Neuronal stem cell (in vitro differentiated cells): Measurements from ENCODE around the gene SHQ1.
A peak's percentile ranks its signal among the peaks of the same experiment; 100 is the strongest.
"Not testable (repeated sequence)": the region's sequence is repeated elsewhere in the genome, so short reads cannot be mapped to it uniquely, and the experiment has no call there.

Experiments
- DNase-seq: peaks from one replicate; pipeline ENCODE4 v3.0.0-alpha.2; 2013; ENCODE audit warnings: low spot score
- H2AFZ ChIP-seq: one replicate; pipeline ENCODE4 v1.6.1; 2013; ENCODE audit warnings: mild to moderate bottlenecking, low read length, inconsistent platforms
- H2AK5ac ChIP-seq: 2 replicates; pipeline ENCODE4 v1.6.1; 2013; ENCODE audit warnings: low read depth, mild to moderate bottlenecking, inconsistent platforms, low read length, moderate library complexity, mixed read lengths
- H2BK120ac ChIP-seq: 2 replicates; pipeline ENCODE4 v1.6.1; 2013; ENCODE audit warnings: low read depth, mild to moderate bottlenecking, inconsistent platforms, low read length, moderate library complexity, mixed read lengths
- H2BK12ac ChIP-seq: one replicate; pipeline ENCODE4 v1.6.1; 2013; ENCODE audit warnings: low read length, inconsistent platforms
- H2BK15ac ChIP-seq: 2 replicates; pipeline ENCODE4 v1.6.1; 2013; ENCODE audit warnings: mild to moderate bottlenecking, low read length, inconsistent platforms, mixed read lengths
- H2BK5ac ChIP-seq: one replicate; pipeline ENCODE4 v1.6.1; 2013; ENCODE audit warnings: inconsistent platforms, mild to moderate bottlenecking, low read length, moderate library complexity
- H3K14ac ChIP-seq: one replicate; pipeline ENCODE4 v1.6.1; 2013; ENCODE audit warnings: low read length, inconsistent platforms
- H3K18ac ChIP-seq: 2 replicates; pipeline ENCODE4 v1.6.1; 2013; ENCODE audit warnings: low read length, inconsistent platforms
- H3K23ac ChIP-seq: 2 replicates; pipeline ENCODE4 v1.6.1; 2013; ENCODE audit warnings: low read depth, mild to moderate bottlenecking, mixed read lengths, low read length, inconsistent platforms; ENCODE audit not compliant: poor library complexity
- H3K27ac ChIP-seq: replicated peaks from 3 replicates; pipeline ENCODE4 v1.5.1; 2013; ENCODE audit warnings: low read length, inconsistent platforms
- H3K27me3 ChIP-seq, 3 experiments: 2 replicates each; pipeline ENCODE4 v1.6.1; 2013; ENCODE audit warnings: low read length in 3 of 3, mild to moderate bottlenecking in 2 of 3, inconsistent platforms in 1 of 3, low read depth in 1 of 3, mixed read lengths in 1 of 3, moderate library complexity in 1 of 3; ENCODE audit not compliant: control insufficient read depth in 3 of 3, insufficient read depth in 3 of 3
- H3K36me3 ChIP-seq, 2 donors: replicated peaks in 1 of 2; 2 replicates each; pipeline ENCODE4 v1.6.1; 2013; ENCODE audit warnings: low read length in 2 of 2; ENCODE audit not compliant: control insufficient read depth in 2 of 2, insufficient read depth in 2 of 2
- H3K4ac ChIP-seq: 2 replicates; pipeline ENCODE4 v1.6.1; 2013; ENCODE audit warnings: inconsistent platforms, mild to moderate bottlenecking, low read length, moderate library complexity
- H3K4me1 ChIP-seq, 2 donors: 1 replicate in 1 of 2; 2 replicates in 1 of 2; pipeline ENCODE4 v1.6.1; 2013; ENCODE audit warnings: low read length in 2 of 2, low read depth in 1 of 2; ENCODE audit not compliant: control insufficient read depth in 2 of 2, insufficient read depth in 1 of 2
- H3K4me2 ChIP-seq: one replicate; pipeline ENCODE4 v1.6.1; 2013; ENCODE audit warnings: mild to moderate bottlenecking, low read length, inconsistent platforms; ENCODE audit not compliant: insufficient read depth, poor library complexity, severe bottlenecking
- H3K4me3 ChIP-seq, 2 donors: 2 replicates each; pipeline ENCODE4 v1.5.1; 2013; ENCODE audit warnings: low read length in 2 of 2, mild to moderate bottlenecking in 2 of 2, inconsistent platforms in 1 of 2, moderate library complexity in 1 of 2
- H3K79me1 ChIP-seq: one replicate; pipeline ENCODE4 v1.6.1; 2013; ENCODE audit warnings: low read depth, mild to moderate bottlenecking, inconsistent platforms, low read length, moderate library complexity
- H3K9ac ChIP-seq: one replicate; pipeline ENCODE4 v1.6.1; 2013; ENCODE audit warnings: mild to moderate bottlenecking, low read depth, low read length, inconsistent platforms; ENCODE audit not compliant: poor library complexity
- H3K9me3 ChIP-seq, 2 donors: replicated peaks in 1 of 2; 2 replicates each; pipeline versions ENCODE3 to v1.6.1; 2013; ENCODE audit warnings: low read length in 2 of 2, mild to moderate bottlenecking in 2 of 2, inconsistent platforms in 1 of 2, low read depth in 1 of 2, mixed read lengths in 1 of 2, moderate library complexity in 1 of 2; ENCODE audit not compliant: control insufficient read depth in 2 of 2, insufficient read depth in 1 of 2
- H4K8ac ChIP-seq: one replicate; pipeline ENCODE4 v1.6.1; 2013; ENCODE audit warnings: low read depth, mild to moderate bottlenecking, inconsistent platforms, low read length, moderate library complexity
- H4K91ac ChIP-seq: one replicate; pipeline ENCODE4 v1.6.1; 2013; ENCODE audit warnings: low read length, low read depth, mild to moderate bottlenecking, inconsistent platforms; ENCODE audit not compliant: poor library complexity
- WGBS, 2 donors: extraction: QIAGEN DNeasy Blood & Tissue Kit; methylation state at CpG; one replicate each; pipeline ENCODE4 v1.1.7; 2013; ENCODE audit warnings: missing lambda C conversion rate in 2 of 2, mixed read lengths in 1 of 2; ENCODE audit not compliant: insufficient read length in 2 of 2, insufficient replicate concordance in 1 of 2; ENCODE audit errors: extremely low coverage in 2 of 2; 5-methylcytosine and 5-hydroxymethylcytosine counted together

SHQ1 gene

DNA sequence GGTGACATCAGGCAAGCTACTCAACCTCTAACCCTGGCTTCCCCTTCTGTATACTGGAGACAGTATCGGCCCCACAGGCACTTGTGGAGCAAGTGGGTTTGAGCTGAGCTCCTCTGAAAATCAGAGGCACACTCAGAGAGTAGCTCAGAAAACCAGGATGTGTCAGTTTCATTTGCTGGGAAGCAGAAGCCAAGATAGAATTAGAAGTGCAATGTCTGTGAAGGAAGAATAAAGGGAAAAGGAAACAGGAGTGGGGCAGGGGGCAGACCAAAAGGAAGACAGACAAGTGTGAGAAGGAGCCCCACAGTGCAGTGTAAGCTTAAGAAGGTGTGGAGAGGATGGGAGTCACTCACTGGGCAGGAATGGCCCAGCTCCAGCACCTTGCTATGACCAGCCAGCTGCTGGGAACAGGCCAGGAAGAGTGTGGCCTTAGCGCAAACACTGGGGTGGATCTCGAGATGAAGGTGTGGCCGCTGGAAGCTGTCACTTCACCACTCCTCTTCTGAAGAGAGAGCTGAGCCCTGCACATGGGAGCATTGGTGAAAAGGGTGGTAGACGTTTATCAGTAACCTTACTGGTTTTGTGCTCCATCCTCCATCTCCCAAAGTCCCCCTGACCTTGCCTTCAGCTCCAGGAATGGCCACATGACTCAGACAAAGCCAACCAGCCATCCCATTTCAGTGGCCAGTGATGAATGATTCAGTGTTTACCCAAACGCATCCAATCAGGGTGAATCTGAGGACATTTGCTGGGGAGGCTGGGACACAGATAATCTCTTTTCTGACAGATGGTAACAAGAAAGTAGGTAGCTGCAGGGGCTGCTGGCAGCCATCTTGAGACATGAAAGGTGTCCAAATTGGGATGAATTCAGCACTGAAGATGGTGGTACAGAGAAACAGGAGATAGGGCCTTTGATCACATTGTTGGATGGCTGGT is 108.4 kb downstream of the SHQ1 start:
- Histone ChIP-seq H2BK12ac (no peak overlapping the region), H3K27ac (no peak overlapping the region), H3K14ac (no peak overlapping the region), H3K4me3 (no peak overlapping the region), H3K4me2 (peak overlapping the region; percentile 84), H2BK15ac (no peak overlapping the region), H2BK120ac (no peak overlapping the region), H3K79me1 (no peaks in the 10 kb centered on the region), H3K18ac (peak overlapping the region; percentile 94), H4K91ac (no peak overlapping the region), H4K8ac (no peak overlapping the region), H3K36me3 (no peaks in the 10 kb centered on the region), H3K9ac (no peak overlapping the region), H3K9me3 (no peaks in the 10 kb centered on the region), H2BK5ac (no peak overlapping the region), H3K27me3 (peaks cover 0 to 37% (median 13%) of the 10 kb centered on the region in 3 experiments), H2AK5ac (peak overlapping the region; percentile 73), H3K4me1 (peaks cover 0 to 7% of the 10 kb centered on the region in 2 donors), H3K23ac (no peak overlapping the region), H3K4ac (no peak overlapping the region), H2AFZ (no peak overlapping the region)
- DNase-seq, result no peak
- no CpG with 5 or more reads among the region's 6 CpGs for WGBS, 2 donors

DNA sequence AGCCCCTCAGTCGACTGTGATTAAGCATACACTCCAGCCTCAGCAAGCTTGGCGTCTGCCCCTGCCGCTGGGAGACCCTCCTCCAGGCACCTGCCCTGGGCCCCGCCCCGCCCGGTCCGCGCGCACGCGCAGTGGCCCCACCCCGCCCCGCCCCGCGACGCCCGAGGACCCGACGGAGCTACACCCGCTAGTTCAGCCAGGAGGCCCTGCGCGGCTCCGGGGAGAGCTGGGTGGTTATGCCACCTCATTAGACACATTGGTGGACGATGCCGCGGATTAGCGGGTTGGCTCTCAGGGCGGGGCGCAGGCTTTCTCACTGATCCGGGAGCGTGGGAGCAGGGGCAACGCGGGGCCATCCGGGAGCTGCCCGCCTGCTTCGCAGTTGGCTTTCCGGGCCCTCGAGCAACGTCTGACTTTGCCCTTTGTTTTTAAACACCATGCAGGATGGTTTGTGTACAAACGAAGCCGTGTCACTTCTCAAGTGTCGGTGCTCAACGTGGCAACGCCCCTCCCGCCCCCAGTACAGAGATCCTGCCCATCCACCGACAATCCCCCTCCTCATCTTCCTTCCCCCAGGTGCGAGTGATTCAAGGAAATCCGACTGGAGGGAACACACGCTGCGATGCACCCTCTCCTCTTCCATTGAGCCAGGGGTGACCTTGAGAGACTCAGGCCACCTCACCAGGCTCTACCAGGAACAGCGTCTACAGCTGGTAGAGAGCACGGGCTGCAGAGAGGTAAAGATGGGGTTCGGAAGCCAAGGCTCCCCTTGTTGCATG is 109.3 kb downstream of the SHQ1 start:
- Histone ChIP-seq H4K91ac (no peak overlapping the region), H3K18ac (peak overlapping the region; percentile 94), H3K36me3 (no peaks in the 10 kb centered on the region), H4K8ac (no peak overlapping the region), H2AFZ (peak overlapping the region; percentile 66), H2BK120ac (no peak overlapping the region), H3K4ac (no peak overlapping the region), H3K14ac (no peak overlapping the region), H3K4me3 (peak overlapping the region in 1 of 2 donors; percentile 74), H3K23ac (no peak overlapping the region), H3K9me3 (no peaks in the 10 kb centered on the region), H3K9ac (peak overlapping the region; percentile 92), H3K27me3 (peaks cover 0 to 37% (median 13%) of the 10 kb centered on the region in 3 experiments), H2BK12ac (no peak overlapping the region), H3K4me2 (peak overlapping the region; percentile 84), H2BK5ac (no peak overlapping the region), H2BK15ac (peak overlapping the region; percentile 13), H3K79me1 (no peaks in the 10 kb centered on the region), H3K27ac (no peak overlapping the region), H3K4me1 (peaks cover 0 to 7% of the 10 kb centered on the region in 2 donors), H2AK5ac (peak overlapping the region; percentile 73)
- WGBS, 2 donors, result no CpG with 5 or more reads among the region's 53 CpGs
- DNase-seq, result peak; percentile 71

DNA sequence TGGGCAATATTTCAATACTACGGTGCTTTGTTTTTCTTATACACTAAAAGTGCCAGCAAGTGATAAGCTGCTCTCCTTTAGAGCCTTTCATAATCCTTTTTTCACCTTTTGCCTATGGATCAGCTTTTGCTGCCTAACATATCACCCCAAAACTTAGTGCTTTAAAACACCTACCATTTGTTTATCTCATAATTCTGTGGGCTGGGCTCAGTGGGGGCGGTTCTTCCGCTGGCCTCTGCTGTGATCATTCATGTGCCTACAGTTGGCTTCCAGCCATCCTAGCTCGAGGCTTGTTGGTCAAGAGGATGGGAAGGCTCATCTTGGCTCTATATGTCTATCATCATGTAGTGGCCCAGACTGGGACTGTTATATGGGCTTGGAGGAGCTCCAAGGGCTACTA is 113.2 kb downstream of the SHQ1 start:
- not testable (repeated sequence) for H3K4me1 ChIP-seq, H3K27ac ChIP-seq, H3K79me1 ChIP-seq, H2AK5ac ChIP-seq, H3K4ac ChIP-seq, H3K23ac ChIP-seq, H4K8ac ChIP-seq, H3K14ac ChIP-seq, H2BK12ac ChIP-seq, H2BK5ac ChIP-seq, H4K91ac ChIP-seq, H2BK15ac ChIP-seq, H3K9ac ChIP-seq, H2BK120ac ChIP-seq, H3K36me3 ChIP-seq, H3K4me2 ChIP-seq, H3K4me3 ChIP-seq, H2AFZ ChIP-seq, H3K18ac ChIP-seq, DNase-seq, H3K9me3 ChIP-seq
- H3K27me3 ChIP-seq, result peaks cover 0 to 32% (median 11%) of the 10 kb centered on the region in 3 experiments
- WGBS, 2 donors, result no CpG with 5 or more reads among the region's 4 CpGs

DNA sequence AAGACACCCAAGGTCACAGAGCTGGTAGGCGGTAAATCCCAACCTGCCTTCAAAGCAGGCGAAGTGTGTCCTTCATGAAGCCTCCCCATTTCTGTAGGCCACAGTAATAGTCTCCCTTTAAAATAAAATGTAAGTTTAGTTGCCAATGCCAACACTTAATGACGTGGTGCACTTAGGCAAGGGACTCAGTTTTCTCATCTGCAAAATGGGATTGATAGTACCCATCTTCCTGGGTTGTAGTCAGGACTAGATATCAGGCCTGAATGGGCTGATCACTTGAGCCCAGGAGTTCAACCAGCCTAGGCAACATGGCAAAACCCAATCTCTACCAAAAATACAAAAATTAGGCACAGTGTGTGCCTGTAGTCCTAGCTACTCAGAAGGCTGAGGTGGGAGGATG is 114.6 kb downstream of the SHQ1 start:
- Histone ChIP-seq H2BK5ac (no peak overlapping the region), H3K27me3 (peaks cover 0 to 22% (median 0%) of the 10 kb centered on the region in 3 experiments), H3K23ac (no peak overlapping the region), H3K4ac (no peak overlapping the region), H3K9me3 (peaks cover 0 to 4% of the 10 kb centered on the region in 2 donors), H2BK15ac (no peak overlapping the region), H3K9ac (no peak overlapping the region), H4K8ac (no peak overlapping the region), H2AK5ac (no peak overlapping the region), H4K91ac (no peak overlapping the region), H3K14ac (no peak overlapping the region), H3K27ac (no peak overlapping the region), H3K18ac (no peak overlapping the region), H3K79me1 (no peaks in the 10 kb centered on the region), H3K36me3 (no peaks in the 10 kb centered on the region), H3K4me2 (no peak overlapping the region), H3K4me1 (peaks cover 0 to 5% of the 10 kb centered on the region in 2 donors), H2AFZ (no peak overlapping the region), H2BK12ac (no peak overlapping the region), H2BK120ac (no peak overlapping the region), H3K4me3 (no peak overlapping the region)
- DNase-seq, result no peak
- WGBS, 2 donors, result no CpG with 5 or more reads among the region's 3 CpGs
